NB4 (cell line): ENCODE data around the gene ALCAM.

Source experiments
- MYC ChIP-seq: IDR thresholded peaks from 2 replicates; pipeline ENCODE4 v1.6.1; 2011; ENCODE audit warnings: low read depth, low read length
- POLR2A ChIP-seq: IDR thresholded peaks from 2 replicates; pipeline ENCODE4 v1.6.1; 2011; ENCODE audit warnings: mild to moderate bottlenecking; ENCODE audit not compliant: insufficient read length; ENCODE audit errors: extremely low read depth
- TF ChIP-seq, protein P1 (sequence below): IDR thresholded peaks from one replicate; pipeline ENCODE4 v1.5.1; 2012; ENCODE audit warnings: low read depth, low read length
- TF ChIP-seq, protein P2 (sequence below): IDR thresholded peaks from 2 replicates; pipeline ENCODE4 v1.6.1; 2011; ENCODE audit warnings: low read depth, low read length

DNA sequence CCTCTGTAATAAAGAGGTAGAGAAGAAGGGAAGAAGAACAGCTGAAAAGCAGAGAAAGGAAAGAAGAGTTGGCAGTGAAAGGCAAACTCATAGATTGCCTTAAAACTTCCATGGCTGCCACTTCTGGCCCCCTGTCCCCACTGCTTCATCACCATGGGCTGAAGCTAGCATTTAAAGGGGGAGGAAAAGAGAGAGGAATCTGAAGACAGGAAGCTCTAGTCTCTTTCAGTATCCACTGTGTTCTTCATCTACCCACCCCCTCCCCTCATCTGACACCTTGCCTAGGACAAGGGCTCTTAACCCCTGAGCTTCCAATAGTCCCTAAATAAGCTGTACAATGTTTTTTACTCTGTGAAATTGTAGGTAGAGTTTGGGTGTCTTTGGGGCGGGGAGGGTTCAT, 60.6 kb downstream of the ALCAM start:
- TF ChIP-seq, protein P1, sequence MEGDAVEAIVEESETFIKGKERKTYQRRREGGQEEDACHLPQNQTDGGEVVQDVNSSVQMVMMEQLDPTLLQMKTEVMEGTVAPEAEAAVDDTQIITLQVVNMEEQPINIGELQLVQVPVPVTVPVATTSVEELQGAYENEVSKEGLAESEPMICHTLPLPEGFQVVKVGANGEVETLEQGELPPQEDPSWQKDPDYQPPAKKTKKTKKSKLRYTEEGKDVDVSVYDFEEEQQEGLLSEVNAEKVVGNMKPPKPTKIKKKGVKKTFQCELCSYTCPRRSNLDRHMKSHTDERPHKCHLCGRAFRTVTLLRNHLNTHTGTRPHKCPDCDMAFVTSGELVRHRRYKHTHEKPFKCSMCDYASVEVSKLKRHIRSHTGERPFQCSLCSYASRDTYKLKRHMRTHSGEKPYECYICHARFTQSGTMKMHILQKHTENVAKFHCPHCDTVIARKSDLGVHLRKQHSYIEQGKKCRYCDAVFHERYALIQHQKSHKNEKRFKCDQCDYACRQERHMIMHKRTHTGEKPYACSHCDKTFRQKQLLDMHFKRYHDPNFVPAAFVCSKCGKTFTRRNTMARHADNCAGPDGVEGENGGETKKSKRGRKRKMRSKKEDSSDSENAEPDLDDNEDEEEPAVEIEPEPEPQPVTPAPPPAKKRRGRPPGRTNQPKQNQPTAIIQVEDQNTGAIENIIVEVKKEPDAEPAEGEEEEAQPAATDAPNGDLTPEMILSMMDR = no peak
- TF ChIP-seq POLR2A = no peak
- TF ChIP-seq, protein P2, sequence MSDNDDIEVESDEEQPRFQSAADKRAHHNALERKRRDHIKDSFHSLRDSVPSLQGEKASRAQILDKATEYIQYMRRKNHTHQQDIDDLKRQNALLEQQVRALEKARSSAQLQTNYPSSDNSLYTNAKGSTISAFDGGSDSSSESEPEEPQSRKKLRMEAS = no peak
- no peak for TF ChIP-seq MYC
